IMR-90 (cell line): ENCODE results near the gene ETV3L. TPM values are rescaled to one million over a fixed set of nuclear protein-coding genes. Genes with fewer than 3 reads are reported as not detected.

Experiments
- ATAC-seq: fragments of 200-7000 bp; cut with Tn5 transposase; 2 replicates; pipeline ENCODE4 v1.9.1; 2020; ENCODE audit warnings: low read depth, mild to moderate bottlenecking, moderate library complexity
- BruUV-seq: library from RNA; stranded (reverse); fragments of 400-500 nt; replicated peaks from 2 replicates; lab custom pipeline; 2021; lab: Mats Ljungman, UMichigan
- CTCF ChIA-PET: fragments of 300-600 bp; formaldehyde crosslinking; extraction: SDS; loops from one replicate; lab custom pipeline; 2021; ENCODE audit warnings: antibody characterized with exemption; lab: Yijun Ruan, JAX
- POLR2A ChIA-PET: fragments of 300-600 bp; sonication (Branson Sonifier 250); formaldehyde crosslinking; loops from one replicate; lab custom pipeline; 2022; ENCODE audit warnings: antibody characterized with exemption; ENCODE audit not compliant: unreplicated experiment; lab: Charles Lee
- DNase-seq: peaks from one replicate; pipeline ENCODE4 v3.0.0; 2013
- H2AFZ ChIP-seq: replicated peaks from 2 replicates; pipeline ENCODE3; 2013; ENCODE audit warnings: low read length, mild to moderate bottlenecking; ENCODE audit not compliant: poor library complexity
- H2AK5ac ChIP-seq: 2 replicates; pipeline ENCODE4 v1.6.1; 2013; ENCODE audit warnings: low read depth, low read length, inconsistent platforms
- H2AK9ac ChIP-seq: replicated peaks from 2 replicates; pipeline ENCODE3; 2013; ENCODE audit warnings: mild to moderate bottlenecking, low read depth, low read length, moderate library complexity; ENCODE audit not compliant: poor library complexity
- H2BK120ac ChIP-seq: 2 replicates; pipeline ENCODE4 v1.6.1; 2013; ENCODE audit warnings: low read depth, low read length, inconsistent platforms
- H2BK15ac ChIP-seq: 3 replicates; pipeline ENCODE4 v1.6.1; 2013; ENCODE audit warnings: low read depth, low read length, inconsistent platforms
- H2BK20ac ChIP-seq: 2 replicates; pipeline ENCODE4 v1.6.1; 2013; ENCODE audit warnings: low read depth, mild to moderate bottlenecking, inconsistent platforms, low read length, moderate library complexity
- H2BK5ac ChIP-seq: 2 replicates; pipeline ENCODE4 v1.6.1; 2013; ENCODE audit warnings: mild to moderate bottlenecking, low read depth, low read length, inconsistent platforms; ENCODE audit not compliant: poor library complexity, severe bottlenecking
- H3K14ac ChIP-seq: replicated peaks from 2 replicates; pipeline ENCODE4 v1.6.1; 2013; ENCODE audit warnings: low read depth, low read length, inconsistent platforms
- H3K18ac ChIP-seq: 2 replicates; pipeline ENCODE4 v1.6.1; 2013; ENCODE audit warnings: low read depth, low read length, control low read depth
- H3K23ac ChIP-seq: 2 replicates; pipeline ENCODE4 v1.6.1; 2013; ENCODE audit warnings: low read depth, low read length, inconsistent platforms
- H3K27ac ChIP-seq: 2 replicates; pipeline ENCODE4 v1.5.1; 2013; ENCODE audit warnings: mild to moderate bottlenecking, control low read depth, low read length; ENCODE audit not compliant: insufficient read depth
- H3K27me3 ChIP-seq: 2 replicates; pipeline ENCODE4 v1.6.1; 2013; ENCODE audit warnings: low read length; ENCODE audit not compliant: control insufficient read depth, insufficient read depth
- H3K36me3 ChIP-seq: 2 replicates; pipeline ENCODE4 v1.6.1; 2013; ENCODE audit warnings: low read length, mixed read lengths; ENCODE audit not compliant: control insufficient read depth, insufficient read depth
- H3K4ac ChIP-seq: 2 replicates; pipeline ENCODE4 v1.6.1; 2013; ENCODE audit warnings: low read depth, low read length, inconsistent platforms
- H3K4me1 ChIP-seq: 2 replicates; pipeline ENCODE4 v1.6.1; 2013; ENCODE audit warnings: low read length, mixed read lengths; ENCODE audit not compliant: control insufficient read depth, insufficient read depth
- H3K4me2 ChIP-seq: 2 replicates; pipeline ENCODE4 v1.6.1; 2013; ENCODE audit warnings: low read depth, mild to moderate bottlenecking, control low read depth, low read length, moderate library complexity
- H3K4me3 ChIP-seq: 2 replicates; pipeline ENCODE4 v1.5.1; 2013; ENCODE audit warnings: low read depth, mild to moderate bottlenecking, control low read depth, low read length, moderate library complexity; ENCODE audit not compliant: insufficient read depth
- H3K56ac ChIP-seq: 2 replicates; pipeline ENCODE4 v1.6.1; 2013; ENCODE audit warnings: low read length, inconsistent platforms; ENCODE audit not compliant: insufficient read depth; ENCODE audit errors: extremely low read depth
- H3K79me1 ChIP-seq, 2 experiments: 2 replicates each; pipeline ENCODE4 v1.6.1; 2013; ENCODE audit warnings: low read length in 2 of 2, inconsistent platforms in 1 of 2, low read depth in 1 of 2
- H3K9ac ChIP-seq: 2 replicates; pipeline ENCODE4 v1.6.1; 2013; ENCODE audit warnings: low read depth, low read length, control low read depth
- H3K9me1 ChIP-seq: 2 replicates; pipeline ENCODE4 v1.6.1; 2013; ENCODE audit warnings: low read length, inconsistent platforms; ENCODE audit not compliant: insufficient read depth
- H3K9me3 ChIP-seq: 2 replicates; pipeline ENCODE4 v1.6.1; 2013; ENCODE audit warnings: low read length; ENCODE audit not compliant: control insufficient read depth, insufficient read depth
- H4K20me1 ChIP-seq: 2 replicates; pipeline ENCODE4 v1.6.1; 2013; ENCODE audit warnings: low read length, inconsistent platforms; ENCODE audit not compliant: insufficient read depth
- H4K5ac ChIP-seq: 2 replicates; pipeline ENCODE4 v1.6.1; 2013; ENCODE audit warnings: mild to moderate bottlenecking, low read depth, low read length, control low read depth
- H4K8ac ChIP-seq, 2 experiments: 2 replicates each; pipeline ENCODE4 v1.6.1; 2013; ENCODE audit warnings: low read depth in 2 of 2, low read length in 2 of 2, control low read depth in 1 of 2, inconsistent platforms in 1 of 2
- H4K91ac ChIP-seq: 2 replicates; pipeline ENCODE4 v1.6.1; 2013; ENCODE audit warnings: low read depth, low read length, inconsistent platforms; ENCODE audit not compliant: insufficient read depth
- FOS ChIP-seq: fragments of 150-350 bp; IDR thresholded peaks from 2 replicates; pipeline ENCODE4 v1.6.1; 2016; ENCODE audit warnings: low read depth, low read length
- MAZ ChIP-seq: IDR thresholded peaks from 2 replicates; pipeline ENCODE4 v1.6.1; 2012; ENCODE audit warnings: low read depth, mild to moderate bottlenecking, low read length, improper control_type of control experiment, moderate library complexity, borderline replicate concordance
- MXI1 ChIP-seq: IDR thresholded peaks from 2 replicates; pipeline ENCODE4 v1.6.1; 2012; ENCODE audit warnings: low read depth, mild to moderate bottlenecking, low read length, moderate library complexity, borderline replicate concordance
- POLR2A ChIP-seq: IDR thresholded peaks from 2 replicates; pipeline ENCODE4 v1.6.1; 2012; ENCODE audit warnings: mild to moderate bottlenecking, low read depth, low read length
- RAD21 ChIP-seq: IDR thresholded peaks from 2 replicates; pipeline ENCODE4 v1.6.1; 2012; ENCODE audit warnings: low read length, improper control_type of control experiment
- RCOR1 ChIP-seq: IDR thresholded peaks from 2 replicates; pipeline ENCODE4 v1.6.1; 2012; ENCODE audit warnings: mild to moderate bottlenecking, low read length, improper control_type of control experiment; ENCODE audit not compliant: insufficient replicate concordance
- WGBS, 2 experiments: methylation state at CpG; one replicate each; pipeline versions ENCODE4 v1.1.5 to v1.1.7; 2013; ENCODE audit warnings: missing lambda C conversion rate in 2 of 2; ENCODE audit not compliant: insufficient read length in 1 of 2; ENCODE audit errors: extremely low coverage in 2 of 2; 5-methylcytosine and 5-hydroxymethylcytosine counted together
- dilution Hi-C: fragments of 300-500 bp; cut with HindIII; formaldehyde crosslinking; loops from one replicate; pipeline ENCODE4 v1.14.3; 2018; ENCODE audit warnings: low sequenced_read_pairs; ENCODE audit not compliant: unreplicated experiment
- in situ Hi-C: fragments of 300-500 bp; cut with MboI; formaldehyde crosslinking; loops from 3 replicates; pipeline ENCODE4 v1.14.3; 2019; ENCODE audit warnings: low sequenced_read_pairs, inconsistent platforms, mixed read lengths
- intact Hi-C: fragments of 100-400 bp; cut with micrococcal nuclease; formaldehyde crosslinking; loops from 2 replicates; pipeline ENCODE4 v1.10.0; 2022
- polyA plus RNA-seq, 3 experiments: library from polyadenylated mRNA; depleted of rRNA; stranded (reverse); fragments of >200 nt; gene quantifications; 2 replicates each; pipeline ENCODE4 v1.2.3, GENCODE V29; 2012; ENCODE audit warnings: low replicate concordance in 1 of 3
- total RNA-seq: library from RNA; depleted of rRNA; stranded (reverse); fragments of >200 nt; gene quantifications from 2 replicates; pipeline ENCODE4 v1.2.3, GENCODE V29; 2012

The ETV3L gene
- total and polyA plus RNA-seq, 2 of the 4 experiments (the other 2 are of a cell fraction) = not detected

DNA sequence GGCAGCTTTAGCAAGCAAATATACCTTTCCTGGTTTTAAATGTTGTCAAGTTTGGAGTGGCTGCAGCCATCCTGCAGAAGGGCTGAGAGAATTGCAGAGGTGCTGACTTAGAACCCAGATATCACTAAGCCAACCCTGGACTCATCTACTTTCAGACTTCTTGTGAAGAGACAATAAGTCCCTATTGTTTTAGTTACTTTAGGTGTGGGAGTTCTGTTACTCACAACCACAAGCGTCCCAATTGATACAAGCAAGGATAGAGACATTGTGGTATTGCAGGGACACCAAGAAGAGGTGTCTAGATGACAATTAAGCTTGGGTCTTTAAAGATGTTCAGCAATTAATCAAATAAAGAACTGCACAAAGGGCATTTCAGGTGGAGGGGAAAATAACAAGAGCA lies 47.4 kb upstream of the ETV3L start (continued):
- TF ChIP-seq MXI1 (no peak), RCOR1 (no peak), FOS (no peak), RAD21 (no peak)

DNA sequence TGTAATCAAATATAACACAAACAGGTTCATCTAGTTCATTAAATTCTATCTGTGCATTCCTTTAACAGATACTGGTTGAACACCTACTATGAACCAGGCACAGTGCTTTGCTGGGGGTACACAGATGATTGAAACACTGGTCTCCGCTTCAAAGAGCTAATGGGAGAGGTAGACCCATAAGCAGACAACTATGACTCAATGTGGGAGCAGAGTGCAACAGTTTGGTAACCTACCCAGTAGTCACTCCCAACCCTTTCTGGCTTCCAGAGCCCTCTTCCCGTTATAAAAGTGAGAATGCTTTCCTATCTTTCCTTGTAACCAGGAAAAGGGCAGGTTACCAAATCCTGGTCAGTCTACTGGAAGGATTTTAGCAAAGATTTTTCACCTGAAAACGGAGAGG lies 46.6 kb upstream of the ETV3L start:
- Histone ChIP-seq H3K18ac (no peak overlapping the region), H2BK15ac (no peak overlapping the region), H3K79me1 (no peaks in the 10 kb centered on the region), H2AK5ac (no peak overlapping the region), H3K23ac (no peak overlapping the region), H3K14ac (no peak overlapping the region), H3K9ac (no peak overlapping the region), H2BK5ac (no peak overlapping the region), H3K4ac (no peak overlapping the region), H3K4me1 (peaks cover 4% of the 10 kb centered on the region; the same call in 1 of the 2 replicates), H3K9me1 (0 out of 2 replicates have a peak, but pooled peaks cover 3% of the 10 kb centered on the region), H3K56ac (no peak overlapping the region), H2BK120ac (no peak overlapping the region), H3K4me2 (no peak overlapping the region), H4K20me1 (no peaks in the 10 kb centered on the region), H3K36me3 (no peaks in the 10 kb centered on the region), H2AFZ (no peak overlapping the region), H3K4me3 (no peak overlapping the region), H2AK9ac (no peak overlapping the region), H3K9me3 (no peaks in the 10 kb centered on the region), H4K5ac (no peak overlapping the region), H2BK20ac (no peak overlapping the region), H4K91ac (no peak overlapping the region), H3K27ac (no peak overlapping the region), H3K27me3 (no peaks in the 10 kb centered on the region; the same call in 1 of the 2 replicates), H4K8ac (no peak overlapping the region)
- DNase-seq = no peak
- ATAC-seq = no peak
- ChIA-PET POLR2A (no interaction called here), CTCF (interaction anchor here (2.0 kb wide), 1 partner anchor 56 kb away, joined by 11 read pairs; no protein-coding TSS in a partner anchor)
- BruUV-seq = no TSS peak
- dilution Hi-C loops = no loop called here
- in situ Hi-C loops = no loop called here
- TF ChIP-seq MAZ = no peak
- no peak for TF ChIP-seq POLR2A
- TF ChIP-seq RCOR1 = no peak
- WGBS, 2 experiments = no CpG with 5 or more reads among the region's 3 CpGs
- intact Hi-C loops = no loop called here
